Measurements from ENCODE around the gene METTL14.

DNA sequence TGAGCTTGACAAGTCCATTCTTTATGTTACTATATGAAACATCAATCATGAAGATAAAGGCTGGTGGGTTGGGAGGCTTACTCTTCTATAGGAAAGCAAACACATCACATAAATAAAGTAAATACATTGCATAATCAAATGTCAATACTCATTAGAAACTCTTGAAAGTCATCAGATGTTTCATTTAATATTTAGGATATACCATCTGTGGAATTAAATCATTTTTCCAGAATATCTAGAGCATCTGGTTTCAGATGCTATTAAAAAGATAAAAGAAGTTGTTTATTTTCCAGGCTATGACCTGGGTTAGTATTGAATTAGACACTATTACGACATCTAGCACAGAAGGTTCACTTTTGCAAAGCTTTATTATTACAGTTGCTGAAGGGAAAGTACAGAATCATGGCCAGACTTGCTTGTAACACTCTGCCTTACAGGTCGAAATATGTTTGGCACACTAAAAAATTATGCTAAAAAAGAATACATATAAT, 72.6 kb downstream of the METTL14 start:
- no peak for TF ChIP-seq POLR2A (IDR thresholded peaks at IDR 0.05)
- TF ChIP-seq POLR2AphosphoS5 (IDR thresholded peaks at IDR 0.05; ENCODE audit: insufficient read depth in 1 of 2, low read depth in 1 of 2): peak in 1 of 2 donors; percentile 88

Measured in vagina (tissue), 2 donors.